Left lung (tissue), 10 donors: ENCODE results near the gene EHMT1. TPM values are rescaled to one million over a fixed set of nuclear protein-coding genes. Genes with fewer than 3 reads are reported as not detected.
A peak's percentile ranks its signal among the peaks of the same experiment; 100 is the strongest.
"Not testable (repeated sequence)": the region's sequence is repeated elsewhere in the genome, so short reads cannot be mapped to it uniquely, and the experiment has no call there.

Experiments
- ATAC-seq: fragments of 200-7000 bp; cut with Tn5 transposase; one replicate; pipeline ENCODE4 v1.9.1; 2020; ENCODE audit warnings: moderate library complexity
- DNase-seq, 4 donors: peaks; one replicate each; pipeline ENCODE4 v3.0.0-alpha.2; 2013 to 2020
- H3K27ac ChIP-seq, 2 donors: fragments of 200-600 bp; sonication (generic) in 1 of 2; one replicate each; pipeline versions ENCODE4 v1.5.0 to v1.8.0; 2020 to 2021
- H3K27me3 ChIP-seq, 2 donors: fragments of 200-600 bp; sonication (generic) in 1 of 2; one replicate each; pipeline versions ENCODE4 v1.5.0 to v1.8.0; 2020 to 2021
- H3K36me3 ChIP-seq, 2 donors: fragments of 200-600 bp; sonication (generic) in 1 of 2; one replicate each; pipeline versions ENCODE4 v1.5.0 to v1.8.0; 2020 to 2021
- H3K4me1 ChIP-seq, 2 donors: fragments of 200-600 bp; one replicate each; pipeline ENCODE4 v1.8.0; 2021
- H3K4me3 ChIP-seq, 2 donors: fragments of 200-600 bp; sonication (generic) in 1 of 2; one replicate each; pipeline versions ENCODE4 v1.5.0 to v1.8.0; 2020 to 2021; ENCODE audit warnings: mild to moderate bottlenecking in 1 of 2
- H3K9me3 ChIP-seq, 2 donors: fragments of 200-600 bp; sonication (generic) in 1 of 2; one replicate each; pipeline versions ENCODE4 v1.5.0 to v1.8.0; 2020 to 2021
- intact Hi-C, 2 donors: fragments of 100-400 bp; cut with DNase I; formaldehyde crosslinking; loops; one replicate each; pipeline versions ENCODE4 v1.11.2 to v1.14.2; 2022
- polyA plus RNA-seq, 6 donors: library from polyadenylated mRNA; unstranded; fragments of 120-200 nt; gene quantifications; one replicate each; pipeline ENCODE4 v1.2.1, GENCODE V29; 2013; ENCODE audit not compliant: insufficient read length in 6 of 6
- total RNA-seq, 2 donors: library from RNA; stranded (reverse); fragmentation: NEBNext Ultra II Directional; extraction: Animal tissue kit (Norgen Biotek cat#: 25700); gene quantifications; one replicate each; pipeline ENCODE4 v1.2.1, GENCODE V29; 2021
- TF ChIP-seq, protein P1 (sequence below), 2 donors: fragments of 200-600 bp; sonication (generic) in 1 of 2; IDR thresholded peaks; one replicate each; pipeline versions ENCODE4 v1.5.0 to v1.8.0; 2021; ENCODE audit warnings: antibody characterized with exemption in 2 of 2
- donor health status: DM: no; HTN: yes; CAD: no.
- donor health status: DM: no; HTN: no; CAD: no.

EHMT1 gene
- total and polyA plus RNA-seq, 8 donors = 71.5 to 92.7 (median 82.7) TPM

GRCh38 chr9:137876781-137877386 lies 258.1 kb downstream of the EHMT1 start:
- H3K4me3 ChIP-seq = no peak overlapping the region
- peaks cover 19 to 68% of the 10 kb centered on the region in 2 donors for H3K27me3 ChIP-seq
- H3K9me3 ChIP-seq = no peaks in the 10 kb centered on the region
- DNase-seq (no peak), ATAC-seq (no peak)
- H3K4me1 ChIP-seq = peaks cover 4 to 7% of the 10 kb centered on the region in 2 donors
- no peaks in the 10 kb centered on the region for H3K36me3 ChIP-seq
- H3K27ac ChIP-seq = no peak overlapping the region
- TF ChIP-seq, protein P1, sequence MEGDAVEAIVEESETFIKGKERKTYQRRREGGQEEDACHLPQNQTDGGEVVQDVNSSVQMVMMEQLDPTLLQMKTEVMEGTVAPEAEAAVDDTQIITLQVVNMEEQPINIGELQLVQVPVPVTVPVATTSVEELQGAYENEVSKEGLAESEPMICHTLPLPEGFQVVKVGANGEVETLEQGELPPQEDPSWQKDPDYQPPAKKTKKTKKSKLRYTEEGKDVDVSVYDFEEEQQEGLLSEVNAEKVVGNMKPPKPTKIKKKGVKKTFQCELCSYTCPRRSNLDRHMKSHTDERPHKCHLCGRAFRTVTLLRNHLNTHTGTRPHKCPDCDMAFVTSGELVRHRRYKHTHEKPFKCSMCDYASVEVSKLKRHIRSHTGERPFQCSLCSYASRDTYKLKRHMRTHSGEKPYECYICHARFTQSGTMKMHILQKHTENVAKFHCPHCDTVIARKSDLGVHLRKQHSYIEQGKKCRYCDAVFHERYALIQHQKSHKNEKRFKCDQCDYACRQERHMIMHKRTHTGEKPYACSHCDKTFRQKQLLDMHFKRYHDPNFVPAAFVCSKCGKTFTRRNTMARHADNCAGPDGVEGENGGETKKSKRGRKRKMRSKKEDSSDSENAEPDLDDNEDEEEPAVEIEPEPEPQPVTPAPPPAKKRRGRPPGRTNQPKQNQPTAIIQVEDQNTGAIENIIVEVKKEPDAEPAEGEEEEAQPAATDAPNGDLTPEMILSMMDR (IDR thresholded peaks at IDR 0.05) = no peak
- intact Hi-C loops = no loop called here

DNA sequence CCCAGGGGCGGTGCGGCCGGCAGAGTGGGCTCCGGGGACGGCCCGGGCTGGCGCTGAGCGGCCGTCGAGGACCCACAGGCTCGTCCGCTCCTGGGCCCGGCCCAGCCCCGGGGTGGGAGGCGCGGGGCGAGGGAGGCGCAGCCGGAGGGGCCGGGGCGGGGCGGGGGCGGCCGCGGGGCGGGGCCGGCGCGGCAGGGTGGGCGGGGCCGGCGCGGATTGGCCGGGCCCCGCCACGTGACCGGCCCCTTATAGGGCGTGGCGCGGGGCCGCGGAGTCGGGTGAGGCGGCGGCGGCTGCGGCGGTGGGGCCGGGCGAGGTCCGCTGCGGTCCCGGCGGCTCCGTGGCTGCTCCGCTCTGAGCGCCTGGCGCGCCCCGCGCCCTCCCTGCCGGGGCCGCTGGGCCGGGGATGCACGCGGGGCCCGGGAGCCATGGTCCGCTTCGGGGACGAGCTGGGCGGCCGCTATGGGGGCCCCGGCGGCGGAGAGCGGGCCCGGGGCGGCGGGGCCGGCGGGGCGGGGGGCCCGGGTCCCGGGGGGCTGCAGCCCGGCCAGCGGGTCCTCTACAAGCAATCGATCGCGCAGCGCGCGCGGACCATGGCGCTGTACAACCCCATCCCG lies 258.8 kb downstream of the EHMT1 start, which contains the start of gene CACNA1B:
TSS of gene CACNA1B (plus strand) at position 277 of the 617 bp plus-strand sequence. CDS start at position 429, 152 bp downstream.
- H3K36me3 ChIP-seq, intact Hi-C loops, ATAC-seq, H3K9me3 ChIP-seq, H3K4me1 ChIP-seq, H3K27ac ChIP-seq, DNase-seq: not testable (repeated sequence)
- Histone ChIP-seq H3K27me3 (peaks cover 19 to 74% of the 10 kb centered on the region in 2 donors), H3K4me3 (peak within 1 kb of the TSS; percentile 13 to 24)

GRCh38 chr9:137878146-137878941 lies 259.5 kb downstream of the EHMT1 start:
- Histone ChIP-seq H3K36me3 (no peaks in the 10 kb centered on the region), H3K4me1 (peaks cover 4 to 7% of the 10 kb centered on the region in 2 donors), H3K27ac (no peak overlapping the region), H3K27me3 (peaks cover 19 to 74% of the 10 kb centered on the region in 2 donors), H3K4me3 (peak overlapping the region; percentile 13 to 24), H3K9me3 (no peaks in the 10 kb centered on the region)
- intact Hi-C loops = no loop called here
- peak in 2 of 4 donors; percentile 50 to 63 for DNase-seq
- TF ChIP-seq, protein P1 (IDR thresholded peaks at IDR 0.05) = no peak
- peak; percentile 91 for ATAC-seq

DNA sequence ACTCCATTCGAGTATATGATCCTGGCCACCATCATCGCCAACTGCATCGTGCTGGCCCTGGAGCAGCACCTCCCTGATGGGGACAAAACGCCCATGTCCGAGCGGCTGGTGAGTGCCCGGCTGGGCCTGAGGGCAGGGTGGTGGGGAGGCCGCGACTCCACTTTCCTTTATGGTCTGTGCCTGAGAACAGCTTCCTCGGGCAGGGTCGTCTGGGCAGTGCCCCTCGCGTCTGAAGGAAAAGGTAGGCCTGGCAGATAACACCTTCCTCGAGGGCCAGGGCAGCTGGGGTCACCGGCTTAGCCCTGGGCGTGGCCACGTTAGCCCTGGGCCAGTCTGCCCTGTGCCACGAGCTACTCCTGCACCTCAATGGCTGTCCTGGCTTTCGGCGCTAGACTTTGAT lies 260.2 kb downstream of the EHMT1 start:
- no peak for ATAC-seq
- H3K4me3 ChIP-seq = no peak overlapping the region
- H3K9me3 ChIP-seq = no peaks in the 10 kb centered on the region
- no peaks in the 10 kb centered on the region for H3K36me3 ChIP-seq
- intact Hi-C loops = no loop called here
- TF ChIP-seq, protein P1 (IDR thresholded peaks at IDR 0.05) = no peak
- H3K4me1 ChIP-seq = peaks cover 4 to 7% of the 10 kb centered on the region in 2 donors
- H3K27ac ChIP-seq = no peak overlapping the region
- H3K27me3 ChIP-seq = peaks cover 19 to 74% of the 10 kb centered on the region in 2 donors
- DNase-seq = no peak

GRCh38 chr9:137879566-137880150 lies 260.9 kb downstream of the EHMT1 start:
- ATAC-seq (no peak), DNase-seq (no peak)
- no peaks in the 10 kb centered on the region for H3K9me3 ChIP-seq
- H3K4me3 ChIP-seq = no peak overlapping the region
- TF ChIP-seq, protein P1 (IDR thresholded peaks at IDR 0.05) = no peak
- H3K36me3 ChIP-seq = no peaks in the 10 kb centered on the region
- H3K4me1 ChIP-seq = peaks cover 4 to 7% of the 10 kb centered on the region in 2 donors
- peaks cover 19 to 74% of the 10 kb centered on the region in 2 donors for H3K27me3 ChIP-seq
- no peak overlapping the region for H3K27ac ChIP-seq
- intact Hi-C loops = no loop called here
